A375 (cell line): ENCODE measurements around the gene RUSC2. TPM values are rescaled to one million over a fixed set of nuclear protein-coding genes. Genes with fewer than 3 reads are reported as not detected.

Experiments used
- total RNA-seq: library from RNA; depleted of rRNA; stranded (reverse); fragments of >200 nt; shearing (Covaris generic); gene quantifications from 2 replicates; pipeline ENCODE4 v1.2.3, GENCODE V29; 2014; rRNA removed

The RUSC2 gene
- total RNA-seq: 17.2 and 18.5 TPM in 2 replicates

GRCh38 chr9:35489313-35490154, at the start of gene RUSC2:
TSS of gene RUSC2 (plus strand) at chr9:35490111. CDS start at chr9:35546522, 56,411 bp downstream.

Other genes starting within 250 kb of the RUSC2 start
- gene TESK1, start 115.2 kb downstream of the RUSC2 start, total RNA-seq: 8.5 and 8.9 TPM in 2 replicates
- gene CD72, start 128.3 kb downstream of the RUSC2 start, total RNA-seq: 1.3 TPM in 1 of 2 replicates, not detected in the other
- gene SIT1, start 160.8 kb downstream of the RUSC2 start, total RNA-seq: not detected in 2 replicates
- 24,429 and 35,489 TPM in 2 replicates for gene RMRP, start 167.9 kb downstream of the RUSC2 start, total RNA-seq
- gene CCDC107, start 168.2 kb downstream of the RUSC2 start, total RNA-seq: 10.5 and 14.1 TPM in 2 replicates
- 5.9 and 6.6 TPM in 2 replicates for gene ARHGEF39, start 175.1 kb downstream of the RUSC2 start, total RNA-seq
- gene CA9, start 183.8 kb downstream of the RUSC2 start, total RNA-seq: 23.5 and 29.2 TPM in 2 replicates
- gene TPM2, start 199.8 kb downstream of the RUSC2 start, total RNA-seq: 435 and 454 TPM in 2 replicates
- gene TLN1, start 242.1 kb downstream of the RUSC2 start, total RNA-seq: 168 and 176 TPM in 2 replicates
- gene CREB3, start 242.6 kb downstream of the RUSC2 start, total RNA-seq: 37.5 and 41.9 TPM in 2 replicates